ENCODE results near the gene TWNK. TPM values are rescaled to one million over a fixed set of nuclear protein-coding genes. Genes with fewer than 3 reads are reported as not detected.

TWNK gene
- total RNA-seq, 5 donors from 2014 or later (not counting 1 experiment from before 2014, with no cell fraction given): 5.3 to 20.2 (median 16.9) TPM

DNA sequence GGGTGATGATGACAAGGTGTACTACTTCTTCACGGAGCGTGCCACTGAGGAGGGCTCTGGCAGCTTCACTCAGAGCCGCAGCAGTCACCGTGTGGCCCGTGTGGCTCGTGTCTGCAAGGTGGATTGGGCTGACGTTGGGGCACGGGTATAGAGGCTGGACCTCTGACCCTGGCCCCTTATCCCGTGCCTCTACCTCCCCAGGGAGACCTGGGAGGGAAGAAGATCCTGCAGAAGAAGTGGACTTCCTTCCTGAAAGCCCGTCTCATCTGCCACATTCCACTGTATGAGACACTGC, 8.5 kb upstream of the TWNK start:
- Histone ChIP-seq H3K9me3 (no peaks in the 10 kb centered on the region), H3K4me3 (ENCODE audit: control insufficient read depth in 1 of 2, extremely low read depth in 1 of 2, low read length in 1 of 2) (no peak overlapping the region), H3K27ac (ENCODE audit: low read length) (no peak overlapping the region), H3K4me1 (ENCODE audit: control insufficient read depth in 1 of 2, extremely low read depth in 1 of 2, insufficient read depth in 2 of 2, low read length in 2 of 2) (no peaks in the 10 kb centered on the region), H3K36me3 (ENCODE audit: control insufficient read depth in 2 of 2, extremely low read depth in 1 of 2, insufficient read depth in 1 of 2, low read length in 1 of 2) (peaks cover 17 to 31% of the 10 kb centered on the region in 2 donors), H3K27me3 (replicated peaks in 1 of 2; ENCODE audit: control insufficient read depth in 2 of 2, extremely low read depth in 1 of 2, insufficient read depth in 2 of 2, low read length in 1 of 2) (no peaks in the 10 kb centered on the region)
- no peaks in the 10 kb centered on the region for H3K9me3 Mint-ChIP-seq
- H3K27me3 Mint-ChIP-seq: no peaks in the 10 kb centered on the region
- POLR2A ChIA-PET: no interaction called here
- H3K4me3 Mint-ChIP-seq: no peak overlapping the region
- WGBS (ENCODE audit: insufficient coverage): 97% methylated on average over 8 of the region's 10 CpGs
- CTCF ChIA-PET: no interaction called here
- ATAC-seq (replicated peaks in 1 of 4) (no peak), DNase-seq (no peak)
- peaks cover 0 to 1% (median 0%) of the 10 kb centered on the region in 3 donors for H3K4me1 Mint-ChIP-seq
- peaks cover 26% of the 10 kb centered on the region for H3K36me3 Mint-ChIP-seq
- H3K27ac Mint-ChIP-seq: no peak overlapping the region

DNA sequence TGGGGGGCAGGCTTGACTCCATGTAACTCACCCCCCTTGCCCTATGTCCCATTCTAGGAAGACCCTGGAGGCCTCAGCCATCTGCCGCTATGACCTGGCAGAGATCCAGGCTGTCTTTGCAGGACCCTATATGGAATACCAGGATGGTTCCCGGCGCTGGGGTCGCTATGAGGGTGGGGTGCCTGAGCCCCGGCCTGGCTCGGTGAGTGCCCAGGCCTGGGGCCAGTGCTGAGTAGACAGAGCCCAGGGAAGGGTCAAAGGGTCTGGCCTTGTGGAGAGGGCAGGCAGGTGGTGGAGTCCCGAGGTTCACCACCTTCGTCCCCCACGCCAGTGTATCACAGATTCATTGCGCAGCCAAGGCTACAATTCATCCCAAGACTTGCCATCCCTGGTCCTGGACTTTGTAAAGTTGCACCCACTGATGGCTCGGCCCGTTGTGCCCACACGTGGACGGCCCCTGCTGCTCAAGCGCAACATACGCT, 7.5 kb upstream of the TWNK start:
- POLR2A ChIA-PET: no interaction called here
- peaks cover 0 to 2% (median 1%) of the 10 kb centered on the region in 3 donors for H3K4me1 Mint-ChIP-seq
- CTCF ChIA-PET: no interaction called here

DNA sequence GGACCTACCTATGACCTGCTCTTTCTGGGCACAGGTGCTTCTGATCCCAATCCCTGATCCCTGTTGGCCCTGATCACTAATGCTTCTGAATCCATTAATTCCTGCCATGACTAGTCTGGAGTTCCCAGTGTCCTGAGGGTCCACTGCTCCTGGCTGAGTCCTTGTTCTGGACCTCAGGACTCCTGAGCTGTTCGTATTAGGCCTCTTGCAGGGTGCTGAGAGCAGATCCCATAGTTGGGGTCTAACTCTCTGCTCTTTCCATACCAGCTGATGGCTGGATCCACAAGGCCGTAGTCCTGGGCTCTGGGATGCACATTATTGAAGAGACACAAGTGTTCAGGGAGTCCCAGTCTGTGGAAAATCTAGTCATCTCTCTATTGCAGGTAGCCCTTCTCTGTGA, 7.0 kb upstream of the TWNK start:
- 89% methylated on average over 1 of the region's 2 CpGs for WGBS (ENCODE audit: insufficient coverage)
- Histone ChIP-seq H3K9me3 (no peaks in the 10 kb centered on the region), H3K27me3 (replicated peaks in 1 of 2; ENCODE audit: control insufficient read depth in 2 of 2, extremely low read depth in 1 of 2, insufficient read depth in 2 of 2, low read length in 1 of 2) (no peaks in the 10 kb centered on the region), H3K36me3 (ENCODE audit: control insufficient read depth in 2 of 2, extremely low read depth in 1 of 2, insufficient read depth in 1 of 2, low read length in 1 of 2) (peaks cover 17 to 31% of the 10 kb centered on the region in 2 donors), H3K4me3 (ENCODE audit: control insufficient read depth in 1 of 2, extremely low read depth in 1 of 2, low read length in 1 of 2) (no peak overlapping the region), H3K4me1 (ENCODE audit: control insufficient read depth in 1 of 2, extremely low read depth in 1 of 2, insufficient read depth in 2 of 2, low read length in 2 of 2) (no peaks in the 10 kb centered on the region), H3K27ac (ENCODE audit: low read length) (no peak overlapping the region)
- no peak for ATAC-seq (replicated peaks in 1 of 4)
- ChIA-PET POLR2A (no interaction called here), CTCF (no interaction called here)
- H3K9me3 Mint-ChIP-seq: no peaks in the 10 kb centered on the region
- DNase-seq: no peak
- H3K27me3 Mint-ChIP-seq: no peaks in the 10 kb centered on the region
- no peak overlapping the region for H3K4me3 Mint-ChIP-seq
- H3K27ac Mint-ChIP-seq: no peak overlapping the region
- H3K36me3 Mint-ChIP-seq: peaks cover 35% of the 10 kb centered on the region
- peaks cover 0 to 5% (median 1%) of the 10 kb centered on the region in 3 donors for H3K4me1 Mint-ChIP-seq

More for the DNA sequence above, 7.5 kb upstream of the TWNK start:
- no peaks in the 10 kb centered on the region for H3K9me3 Mint-ChIP-seq
- H3K36me3 Mint-ChIP-seq: peaks cover 34% of the 10 kb centered on the region
- H3K27me3 ChIP-seq (replicated peaks in 1 of 2; ENCODE audit: control insufficient read depth in 2 of 2, extremely low read depth in 1 of 2, insufficient read depth in 2 of 2, low read length in 1 of 2): no peaks in the 10 kb centered on the region
- no peak overlapping the region for H3K27ac Mint-ChIP-seq
- H3K27me3 Mint-ChIP-seq: no peaks in the 10 kb centered on the region
- WGBS (ENCODE audit: insufficient coverage): 96% methylated on average over 16 of the region's 16 CpGs
- H3K4me3 Mint-ChIP-seq: no peak overlapping the region
- H3K9me3 ChIP-seq: no peaks in the 10 kb centered on the region
- no peaks in the 10 kb centered on the region for H3K4me1 ChIP-seq (ENCODE audit: control insufficient read depth in 1 of 2, extremely low read depth in 1 of 2, insufficient read depth in 2 of 2, low read length in 2 of 2)
- H3K27ac ChIP-seq (ENCODE audit: low read length): no peak overlapping the region
- H3K4me3 ChIP-seq (ENCODE audit: control insufficient read depth in 1 of 2, extremely low read depth in 1 of 2, low read length in 1 of 2): no peak overlapping the region
- ATAC-seq (replicated peaks in 1 of 4) (no peak), DNase-seq (no peak)
- peaks cover 17 to 31% of the 10 kb centered on the region in 2 donors for H3K36me3 ChIP-seq (ENCODE audit: control insufficient read depth in 2 of 2, extremely low read depth in 1 of 2, insufficient read depth in 1 of 2, low read length in 1 of 2)

DNA sequence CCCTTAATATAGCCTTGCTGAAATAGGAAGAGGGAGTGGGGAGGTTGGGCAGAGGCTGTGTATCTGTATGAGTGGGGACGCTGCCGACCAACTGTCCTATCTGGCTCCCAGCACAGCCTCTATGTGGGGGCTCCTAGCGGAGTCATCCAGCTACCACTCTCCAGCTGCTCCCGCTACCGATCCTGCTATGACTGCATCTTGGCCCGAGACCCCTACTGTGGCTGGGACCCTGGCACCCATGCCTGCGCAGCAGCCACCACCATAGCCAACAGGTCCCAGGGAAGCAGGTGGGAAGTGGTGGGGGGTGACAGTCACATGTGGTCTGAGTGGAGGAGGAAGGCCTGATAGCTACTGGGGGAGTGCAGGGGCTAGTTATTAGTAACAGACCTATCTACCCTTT, 6.6 kb upstream of the TWNK start:
- DNase-seq (peak in 1 of 35 experiments; percentile 12), ATAC-seq (replicated peaks in 1 of 4) (no peak)
- H3K4me1 Mint-ChIP-seq: peaks cover 3 to 9% (median 5%) of the 10 kb centered on the region in 3 donors
- ChIA-PET CTCF (no interaction called here), POLR2A (no interaction called here)
- WGBS (ENCODE audit: insufficient coverage): 94% methylated on average over 3 of the region's 7 CpGs
- peaks cover 37% of the 10 kb centered on the region for H3K36me3 Mint-ChIP-seq
- peaks cover 0 to under 1% of the 10 kb centered on the region in 2 experiments for H3K4me1 ChIP-seq (ENCODE audit: control insufficient read depth in 1 of 2, extremely low read depth in 1 of 2, insufficient read depth in 2 of 2, low read length in 2 of 2)
- H3K27ac ChIP-seq (ENCODE audit: low read length): no peak overlapping the region
- H3K9me3 ChIP-seq: no peaks in the 10 kb centered on the region
- no peak overlapping the region for H3K27ac Mint-ChIP-seq
- no peak overlapping the region for H3K4me3 ChIP-seq (ENCODE audit: control insufficient read depth in 1 of 2, extremely low read depth in 1 of 2, low read length in 1 of 2)
- H3K36me3 ChIP-seq (ENCODE audit: control insufficient read depth in 2 of 2, extremely low read depth in 1 of 2, insufficient read depth in 1 of 2, low read length in 1 of 2): peaks cover 17 to 35% of the 10 kb centered on the region in 2 donors
- no peaks in the 10 kb centered on the region for H3K9me3 Mint-ChIP-seq
- no peaks in the 10 kb centered on the region for H3K27me3 Mint-ChIP-seq
- no peak overlapping the region for H3K4me3 Mint-ChIP-seq
- no peaks in the 10 kb centered on the region for H3K27me3 ChIP-seq (replicated peaks in 1 of 2; ENCODE audit: control insufficient read depth in 2 of 2, extremely low read depth in 1 of 2, insufficient read depth in 2 of 2, low read length in 1 of 2)

GRCh38 chr10:100981178-100981772, 6.1 kb upstream of the TWNK start:
- Mint-ChIP-seq H3K36me3 (peaks cover 36% of the 10 kb centered on the region), H3K27ac (no peak overlapping the region)

GRCh38 chr10:100982916-100983830, 4.2 kb upstream of the TWNK start:
- no peaks in the 10 kb centered on the region for H3K9me3 Mint-ChIP-seq
- DNase-seq (peak in 1 of 35 experiments; percentile 8), ATAC-seq (replicated peaks in 1 of 4) (no peak)
- H3K9me3 ChIP-seq: no peaks in the 10 kb centered on the region
- no peak overlapping the region for H3K27ac Mint-ChIP-seq
- peaks cover 44% of the 10 kb centered on the region for H3K36me3 Mint-ChIP-seq
- H3K4me1 Mint-ChIP-seq: peaks cover 18 to 34% (median 29%) of the 10 kb centered on the region in 3 donors
- no peaks in the 10 kb centered on the region for H3K27me3 ChIP-seq (replicated peaks in 1 of 2; ENCODE audit: control insufficient read depth in 2 of 2, extremely low read depth in 1 of 2, insufficient read depth in 2 of 2, low read length in 1 of 2)
- H3K4me3 ChIP-seq (ENCODE audit: control insufficient read depth in 1 of 2, extremely low read depth in 1 of 2, low read length in 1 of 2): no peak overlapping the region
- CTCF ChIA-PET: no interaction called here
- H3K4me3 Mint-ChIP-seq: no peak overlapping the region
- WGBS (ENCODE audit: insufficient coverage): 95% methylated on average over 20 of the region's 24 CpGs
- no peaks in the 10 kb centered on the region for H3K27me3 Mint-ChIP-seq
- peaks cover 7 to 22% of the 10 kb centered on the region in 2 experiments for H3K4me1 ChIP-seq (ENCODE audit: control insufficient read depth in 1 of 2, extremely low read depth in 1 of 2, insufficient read depth in 2 of 2, low read length in 2 of 2)
- H3K36me3 ChIP-seq (ENCODE audit: control insufficient read depth in 2 of 2, extremely low read depth in 1 of 2, insufficient read depth in 1 of 2, low read length in 1 of 2): peaks cover 12 to 35% of the 10 kb centered on the region in 2 donors
- POLR2A ChIA-PET: no interaction called here
- no peak overlapping the region for H3K27ac ChIP-seq (ENCODE audit: low read length)

More at GRCh38 chr10:100981178-100981772, 6.1 kb upstream of the TWNK start:
- H3K27me3 Mint-ChIP-seq: no peaks in the 10 kb centered on the region
- Histone ChIP-seq H3K27me3 (replicated peaks in 1 of 2; ENCODE audit: control insufficient read depth in 2 of 2, extremely low read depth in 1 of 2, insufficient read depth in 2 of 2, low read length in 1 of 2) (no peaks in the 10 kb centered on the region), H3K9me3 (no peaks in the 10 kb centered on the region), H3K4me3 (ENCODE audit: control insufficient read depth in 1 of 2, extremely low read depth in 1 of 2, low read length in 1 of 2) (no peak overlapping the region), H3K27ac (ENCODE audit: low read length) (no peak overlapping the region), H3K4me1 (ENCODE audit: control insufficient read depth in 1 of 2, extremely low read depth in 1 of 2, insufficient read depth in 2 of 2, low read length in 2 of 2) (peaks cover 1 to 5% of the 10 kb centered on the region in 2 experiments), H3K36me3 (ENCODE audit: control insufficient read depth in 2 of 2, extremely low read depth in 1 of 2, insufficient read depth in 1 of 2, low read length in 1 of 2) (peaks cover 17 to 35% of the 10 kb centered on the region in 2 donors)
- no peaks in the 10 kb centered on the region for H3K9me3 Mint-ChIP-seq
- no peak for DNase-seq
- 100% methylated on average over 2 of the region's 5 CpGs for WGBS (ENCODE audit: insufficient coverage)
- no peak overlapping the region for H3K4me3 Mint-ChIP-seq
- no peak for ATAC-seq (replicated peaks in 1 of 4)
- H3K4me1 Mint-ChIP-seq: peaks cover 7 to 15% (median 10%) of the 10 kb centered on the region in 3 donors
- ChIA-PET CTCF (no interaction called here), POLR2A (no interaction called here)
